DMS 273 (cell line): ENCODE data around the gene PLEKHA6.

Experiments used
- DNase-seq: peaks from one replicate; lab custom pipeline; 2025; ENCODE audit not compliant: unreplicated experiment; lab: John Stamatoyannopoulos, UW

PLEKHA6 gene

DNA sequence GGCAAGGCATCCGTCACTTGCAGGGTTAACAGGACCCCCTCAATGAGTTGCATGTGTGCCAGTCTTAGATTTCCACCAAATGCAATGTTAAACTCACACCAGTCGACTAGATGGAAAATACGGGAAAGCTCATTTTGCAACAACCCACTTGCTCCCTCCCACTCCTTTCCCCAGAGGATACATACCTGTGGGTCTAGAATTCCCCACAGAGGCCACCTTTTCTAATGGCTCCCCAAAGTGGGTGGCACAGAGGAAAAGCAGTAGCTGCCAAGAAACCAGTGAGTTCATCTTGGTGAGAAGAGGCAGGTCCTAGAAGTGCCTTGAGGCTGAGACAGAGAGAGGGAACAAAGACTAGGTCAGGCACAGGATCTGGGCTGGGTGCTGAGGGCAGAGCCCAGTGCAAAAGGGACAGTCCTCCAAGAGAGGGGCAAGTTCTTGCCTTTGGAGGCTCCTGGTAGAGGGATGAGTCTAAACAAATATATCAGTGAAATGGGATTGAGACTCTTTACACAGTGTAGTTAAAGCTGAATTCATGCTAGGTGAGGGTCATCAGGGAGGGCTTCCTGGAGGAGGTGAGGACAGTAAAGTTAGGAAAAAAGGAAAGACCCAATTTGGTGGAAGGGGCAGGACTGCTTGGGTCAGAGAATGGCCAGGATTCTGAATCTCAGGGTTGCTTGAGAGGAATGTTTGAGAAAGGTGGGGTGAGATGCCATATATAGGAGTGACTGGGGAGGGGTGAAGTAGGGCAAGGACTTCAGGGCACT lies 167.0 kb downstream of the PLEKHA6 start:
- no peak for DNase-seq

DNA sequence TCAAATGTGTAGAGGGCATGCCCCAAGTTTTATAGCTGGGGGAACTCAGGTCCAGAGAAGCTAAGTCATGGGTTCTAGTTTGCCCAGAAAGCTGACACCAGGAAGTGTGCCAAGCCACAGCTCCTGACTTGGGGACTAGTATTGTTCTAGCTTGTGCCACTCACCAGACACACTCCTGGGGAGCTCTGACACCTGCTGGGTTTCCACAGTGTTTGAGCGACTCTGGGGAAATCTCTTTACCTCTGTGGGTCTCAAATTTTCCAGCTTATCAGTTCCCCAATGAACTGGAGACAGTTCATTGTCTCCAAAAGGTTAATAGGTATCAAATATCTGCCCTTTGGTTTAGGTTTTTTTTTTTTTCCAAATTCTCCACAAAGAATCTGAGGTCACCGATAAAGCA lies 167.7 kb downstream of the PLEKHA6 start:
- DNase-seq = no peak

DNA sequence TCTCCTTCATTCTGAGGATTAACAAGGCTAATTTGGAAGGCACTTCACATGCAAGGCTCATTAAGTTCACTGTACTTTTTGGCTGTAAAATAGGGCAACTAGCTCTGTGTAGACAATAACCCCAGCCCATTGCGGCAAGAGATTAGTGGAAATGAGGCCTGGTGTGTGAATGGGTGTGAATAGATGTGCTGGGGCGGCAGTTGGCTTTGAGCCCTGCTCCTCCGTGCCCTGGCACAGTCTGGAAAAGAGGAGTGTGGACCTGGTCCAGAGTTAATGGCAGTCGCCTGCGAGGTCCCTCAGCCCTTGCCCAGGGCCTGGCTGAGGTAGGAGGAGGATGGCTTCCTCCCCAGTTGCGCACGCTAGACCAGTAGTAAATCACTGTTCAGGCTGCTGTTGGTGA lies 168.3 kb downstream of the PLEKHA6 start:
- no peak for DNase-seq

DNA sequence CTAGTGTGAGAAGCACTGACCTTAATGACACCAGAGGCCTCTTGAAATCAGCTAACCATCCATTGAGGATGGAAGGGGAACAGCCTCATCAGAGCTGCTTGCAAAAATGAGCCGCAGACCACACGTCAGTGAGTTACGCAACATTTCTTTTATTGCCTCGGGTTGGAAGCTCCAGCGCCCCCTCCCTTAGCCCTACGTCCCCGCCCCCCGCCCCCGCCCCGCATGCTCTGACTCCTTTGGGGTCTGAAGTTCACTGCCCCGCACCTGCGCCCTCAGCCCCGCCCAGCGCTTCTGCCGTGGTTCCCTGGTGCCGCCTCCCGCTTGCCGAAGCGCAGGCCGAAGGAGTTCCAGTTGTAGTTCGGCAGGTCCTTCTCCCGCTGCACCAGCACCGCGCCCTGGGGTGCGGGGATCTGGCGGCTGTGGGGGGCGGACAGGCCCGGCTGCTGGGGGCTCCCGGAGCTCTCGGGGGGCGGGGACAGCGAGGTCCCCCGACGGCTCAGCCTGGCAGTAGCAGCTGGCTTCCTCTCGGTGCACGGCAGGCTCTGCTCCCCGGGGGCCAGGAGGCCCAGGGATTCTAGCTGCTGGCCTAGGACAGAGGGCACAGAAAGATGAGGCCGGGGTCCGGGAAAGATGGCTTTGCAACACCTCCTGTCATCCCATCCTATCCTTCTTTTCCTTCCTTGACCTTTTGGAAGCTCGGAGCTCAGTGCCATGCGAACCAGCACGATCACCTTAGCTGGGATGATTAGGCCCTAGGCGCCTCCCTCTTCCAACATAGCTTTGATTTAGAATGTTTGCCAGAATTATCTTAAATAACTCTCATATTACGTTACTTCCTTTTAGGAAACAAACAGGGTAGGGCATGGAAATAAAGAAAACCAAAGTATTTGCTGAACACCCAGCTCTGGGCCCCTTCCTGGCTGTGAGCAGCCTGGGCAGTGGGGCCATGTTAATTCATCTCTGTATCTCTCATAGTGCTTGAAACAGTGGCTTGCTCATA lies 169.2 kb downstream of the PLEKHA6 start:
- DNase-seq = peak; percentile 70

DNA sequence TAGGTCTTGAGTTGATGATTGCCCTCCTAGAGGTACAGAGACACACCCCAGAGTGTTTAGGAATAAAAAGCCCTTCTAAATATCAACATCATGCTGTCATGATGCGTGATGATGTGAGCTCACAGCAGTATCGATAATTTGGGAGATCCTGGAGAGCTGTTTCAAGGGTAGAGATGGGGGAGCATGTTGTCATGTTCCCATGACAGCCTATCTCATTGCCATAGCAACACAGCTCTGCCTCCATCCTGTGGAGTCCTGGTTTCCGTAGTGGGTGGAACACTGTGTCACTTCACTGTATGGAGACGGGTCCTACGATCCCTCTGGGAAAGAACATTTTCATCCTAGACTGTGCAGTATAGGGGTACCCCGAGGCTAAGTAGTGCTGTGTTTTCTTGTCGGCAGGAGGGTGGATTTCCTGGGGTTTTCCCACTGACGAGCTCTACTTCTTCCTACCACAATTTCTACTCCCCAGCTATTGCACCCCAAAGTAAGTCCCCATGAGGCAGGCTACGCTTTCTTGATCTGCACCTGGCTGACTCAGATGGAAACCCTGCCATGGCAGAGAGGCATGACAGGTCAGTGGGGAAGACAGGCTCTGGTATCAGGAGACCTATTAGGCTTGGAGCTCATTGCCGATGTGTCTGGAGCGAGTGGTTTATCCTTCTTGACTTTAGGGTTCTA lies 170.6 kb downstream of the PLEKHA6 start:
- DNase-seq = no peak

DNA sequence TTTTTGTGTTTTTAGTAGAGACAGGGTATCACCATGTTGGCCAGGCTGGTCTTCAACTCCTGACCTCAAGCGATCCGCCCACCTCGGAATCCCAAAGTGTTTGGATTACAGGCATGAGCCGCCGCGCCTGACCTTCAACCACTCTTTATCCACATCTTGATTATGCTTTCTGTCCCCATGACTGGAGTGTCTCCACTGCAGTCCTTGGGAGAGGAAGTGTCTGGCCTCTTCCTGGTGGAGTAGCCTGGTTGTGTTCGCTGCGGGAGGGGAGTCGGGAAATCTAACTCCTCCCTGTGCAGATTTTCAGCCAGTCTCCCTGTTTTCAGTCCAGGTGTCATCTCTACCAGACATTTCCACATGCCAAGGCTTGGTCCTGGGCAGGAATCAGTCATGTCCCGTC lies 173.1 kb downstream of the PLEKHA6 start:
- DNase-seq = no peak

DNA sequence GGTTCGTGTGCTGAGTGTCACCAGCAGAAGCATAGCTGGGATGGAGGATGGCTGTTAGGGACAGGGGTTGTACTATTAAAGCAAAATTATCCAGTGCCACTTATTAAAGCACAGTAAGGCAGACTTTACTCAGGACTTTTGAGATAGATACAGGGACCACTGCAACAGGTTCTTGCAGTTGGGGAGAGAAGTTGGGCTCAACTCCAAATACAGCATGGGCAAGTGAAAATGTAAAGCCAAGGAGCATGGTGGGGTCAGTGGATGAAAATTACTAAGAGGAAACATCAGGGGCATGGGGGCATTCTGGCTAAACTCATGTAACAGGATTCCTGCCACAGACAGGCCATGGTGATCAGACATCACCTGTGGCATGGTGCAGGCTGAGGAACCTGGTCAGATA lies 178.6 kb downstream of the PLEKHA6 start:
- DNase-seq = no peak

DNA sequence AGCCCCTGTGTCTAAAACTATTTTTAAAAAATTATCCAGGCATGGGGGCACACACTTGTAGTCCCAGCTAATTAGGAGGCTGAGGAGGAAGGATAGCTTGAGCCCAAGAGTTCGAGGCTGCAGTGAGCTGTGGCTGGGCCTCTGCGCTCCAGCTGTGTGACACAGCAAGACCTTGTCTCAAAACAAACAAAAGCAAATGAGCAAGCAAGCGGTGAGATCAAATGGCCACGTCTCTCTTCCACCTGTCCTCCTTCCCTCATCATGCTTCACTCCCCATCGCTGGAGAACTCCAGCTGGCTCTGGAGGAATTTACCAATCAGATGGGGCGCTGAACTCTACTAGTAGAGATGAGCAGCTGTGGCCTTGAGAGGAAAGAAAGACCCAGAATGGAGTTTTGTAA lies 179.6 kb downstream of the PLEKHA6 start:
- DNase-seq = no peak

DNA sequence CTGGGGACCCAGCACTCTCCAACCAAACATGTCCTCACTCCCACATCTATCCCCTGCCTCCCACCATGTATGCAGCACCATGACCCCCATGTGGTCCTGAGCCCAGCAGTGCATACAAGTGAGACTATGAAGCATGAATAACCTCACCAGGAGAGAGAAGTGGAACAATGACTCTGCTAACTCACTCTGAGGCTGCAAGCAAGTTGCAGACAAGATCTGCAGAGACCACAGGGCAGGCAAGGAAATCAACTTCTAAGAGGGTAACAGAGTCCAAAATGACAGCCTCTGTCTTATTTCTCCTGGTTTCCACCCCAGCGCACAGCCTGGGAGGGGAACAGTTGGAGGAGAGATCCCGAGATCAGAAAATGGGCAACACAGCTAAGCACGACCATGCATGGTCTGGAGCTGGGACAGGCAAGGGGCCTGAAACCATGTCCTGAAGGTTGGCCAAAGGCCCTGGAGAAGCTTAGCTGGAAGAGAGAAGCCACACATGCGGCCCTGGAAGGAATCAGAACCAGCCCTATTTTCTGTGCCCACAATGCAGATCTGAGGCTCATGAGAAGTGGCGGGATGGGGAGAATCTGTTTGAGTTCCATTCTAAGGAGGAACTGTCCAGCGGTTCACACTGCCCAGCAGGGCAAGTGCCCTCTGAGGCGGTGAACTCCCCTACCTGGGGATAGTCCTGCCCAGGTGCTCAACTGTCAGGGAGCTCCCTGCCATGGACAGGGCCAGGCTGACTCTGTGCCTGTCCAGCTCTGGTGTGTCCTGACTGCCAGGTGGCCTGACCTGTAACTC lies 181.0 kb downstream of the PLEKHA6 start:
- no peak for DNase-seq

DNA sequence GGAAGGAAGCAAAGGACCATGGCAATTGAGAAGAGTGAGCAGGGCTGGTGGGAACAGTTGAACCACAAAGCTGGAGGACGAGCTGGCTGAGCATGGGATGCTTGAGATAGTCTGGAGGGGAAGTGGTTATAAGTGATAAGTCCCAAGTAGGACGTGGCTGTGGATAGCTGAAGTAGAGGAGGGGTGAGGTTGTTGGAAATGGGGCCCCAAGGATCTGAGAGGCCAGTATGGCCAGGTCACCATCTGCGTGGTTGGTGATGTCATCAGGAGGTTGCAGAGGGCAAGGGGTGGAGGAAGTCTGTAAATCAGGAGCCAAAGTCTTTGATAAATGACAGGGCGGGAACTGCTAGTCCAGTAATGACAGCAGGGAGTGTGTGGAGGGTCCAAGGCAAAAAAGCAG lies 182.6 kb downstream of the PLEKHA6 start:
- no peak for DNase-seq

DNA sequence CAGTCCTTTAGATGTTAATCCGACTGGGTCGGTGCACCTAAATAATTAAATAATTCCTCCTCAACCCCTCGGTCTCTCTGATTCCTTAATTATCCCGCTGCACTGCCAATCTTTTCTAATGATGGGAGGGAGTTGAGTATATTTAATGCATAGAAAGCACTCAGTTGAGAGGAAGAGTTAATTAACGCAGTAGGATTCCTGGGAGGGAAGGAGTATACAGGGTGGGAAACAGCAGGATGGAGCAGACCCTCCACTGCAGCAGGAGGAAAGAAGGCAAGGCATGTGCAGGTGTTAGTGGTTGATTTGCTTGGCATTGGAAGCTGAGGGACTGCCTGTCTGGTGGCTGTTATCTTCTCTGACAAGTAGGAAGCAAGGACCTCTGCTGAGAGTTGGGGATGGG lies 183.7 kb downstream of the PLEKHA6 start:
- DNase-seq = no peak

DNA sequence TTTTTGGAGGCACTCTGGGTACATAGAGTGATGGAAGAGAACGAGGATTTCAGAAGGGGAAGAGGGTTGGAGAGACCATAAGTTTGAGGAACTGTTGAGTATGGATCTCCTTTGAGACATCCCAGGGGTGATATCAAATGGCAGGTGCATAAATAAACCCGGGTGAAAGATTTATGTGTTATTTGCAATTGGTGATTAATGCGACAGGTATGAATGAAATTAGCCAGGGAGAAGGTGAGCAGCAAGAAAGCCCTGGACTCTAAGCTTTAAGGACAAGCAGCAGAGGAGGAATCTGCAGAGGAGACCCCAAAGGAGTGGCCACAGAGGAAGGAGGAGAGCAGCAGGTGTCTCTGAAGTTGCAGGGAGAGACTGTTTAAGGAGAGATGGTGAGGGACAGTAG lies 184.8 kb downstream of the PLEKHA6 start:
- no peak for DNase-seq

DNA sequence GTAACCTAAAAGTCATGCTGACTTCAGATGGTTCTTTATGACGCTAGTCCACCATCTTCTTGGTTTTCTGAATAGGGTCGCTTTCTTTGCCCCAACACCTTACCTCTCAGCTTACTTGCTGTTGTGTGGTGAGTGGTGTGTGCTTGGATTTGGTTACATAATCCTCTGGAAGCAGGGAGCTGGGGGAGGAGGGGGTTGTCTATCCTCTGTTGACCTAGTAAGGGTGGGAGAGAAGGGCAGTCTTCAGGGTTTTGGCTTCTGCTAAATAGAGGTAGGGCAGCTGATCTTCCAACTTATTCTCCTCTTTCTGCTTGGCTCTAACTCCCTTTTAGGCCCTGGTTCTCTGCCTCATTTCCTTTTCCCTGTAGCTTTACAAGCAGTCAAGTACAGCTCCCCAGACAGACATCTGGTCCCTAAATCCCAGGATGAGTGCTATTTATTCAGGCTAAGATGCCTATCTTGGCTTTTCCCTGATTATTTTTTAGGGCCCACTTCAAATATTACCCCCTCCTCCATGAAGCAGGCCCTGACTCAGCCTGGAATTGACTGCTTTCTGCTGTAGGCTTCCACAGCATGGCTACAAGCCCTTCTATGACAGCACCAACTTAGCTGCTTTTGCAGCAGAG lies 187.2 kb downstream of the PLEKHA6 start:
- no peak for DNase-seq

DNA sequence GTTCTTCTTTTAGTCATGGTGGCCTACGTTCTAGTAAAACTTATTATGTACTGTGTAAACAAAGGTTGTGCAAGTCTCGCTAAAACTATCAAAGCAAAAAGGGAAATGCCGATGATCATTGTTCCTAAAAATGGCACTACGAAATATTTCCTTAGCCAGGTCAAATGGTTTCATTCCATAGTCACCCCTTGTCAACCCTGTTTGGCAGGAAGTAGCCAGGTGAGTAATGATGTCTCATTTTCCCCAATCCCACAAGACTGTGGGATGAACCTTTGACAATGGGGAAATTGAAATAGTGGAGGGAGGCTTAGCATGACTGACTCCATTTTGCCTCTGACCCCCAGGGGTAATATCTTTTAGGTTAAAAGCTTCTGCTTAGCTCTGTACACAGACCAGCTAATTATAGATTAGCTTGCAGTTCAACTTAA lies 188.0 kb downstream of the PLEKHA6 start:
- DNase-seq = no peak

DNA sequence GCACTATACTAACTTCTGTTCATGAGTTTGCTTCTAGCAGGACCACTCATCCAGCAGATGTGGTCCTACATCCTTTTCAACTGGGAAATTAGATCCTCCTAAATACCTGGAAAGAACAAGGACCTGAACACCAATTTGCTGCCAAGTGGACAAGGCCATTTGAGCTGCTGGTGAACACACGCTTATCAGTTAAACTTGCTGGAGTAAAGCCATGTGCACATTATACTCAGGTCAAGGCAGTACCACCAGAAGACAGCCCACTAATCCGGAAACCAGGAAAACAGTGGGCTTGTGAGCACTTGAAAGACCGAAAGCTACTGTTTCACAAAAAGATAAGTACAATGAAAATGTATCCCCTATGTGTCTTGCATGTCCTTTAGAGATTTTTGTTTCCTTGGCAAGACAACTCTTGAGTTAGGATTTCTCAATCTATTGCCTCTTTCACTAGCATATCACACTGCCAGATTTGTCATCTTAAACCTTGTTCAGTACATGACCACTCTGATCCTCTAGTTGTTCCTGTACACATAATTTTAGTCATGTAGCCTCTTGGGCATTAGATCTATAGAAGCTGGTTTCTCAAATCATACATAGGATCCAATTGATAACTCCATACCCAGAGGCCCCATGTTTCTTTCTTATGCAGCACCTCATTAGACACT lies 189.1 kb downstream of the PLEKHA6 start:
- DNase-seq = no peak

DNA sequence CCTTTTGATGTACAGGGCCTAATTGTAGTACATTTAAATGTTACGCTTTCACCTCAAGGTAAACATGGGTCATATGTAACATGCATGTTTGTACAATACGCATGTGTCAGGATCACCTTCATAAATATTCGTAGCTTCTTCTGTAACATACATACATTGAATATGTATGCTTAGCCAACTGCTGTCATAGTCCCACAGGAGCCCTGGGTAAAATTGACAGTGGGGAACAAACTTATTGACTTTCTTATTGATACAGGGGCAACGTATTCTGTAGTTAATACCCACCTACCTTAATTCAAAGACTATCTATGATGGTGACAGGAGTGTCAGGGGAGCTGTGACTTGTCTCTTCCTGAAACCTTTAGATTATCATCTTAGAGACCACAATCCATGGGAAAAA lies 189.9 kb downstream of the PLEKHA6 start:
- no peak for DNase-seq
